Measurements from ENCODE around the gene FXYD5. TPM values are rescaled to one million over a fixed set of nuclear protein-coding genes. Genes with fewer than 3 reads are reported as not detected.
A peak's percentile ranks its signal among the peaks of the same experiment; 100 is the strongest.

Gene FXYD5
- total and polyA plus RNA-seq, 9 of the 15 experiments (the other 6 are each of a cell fraction or from before 2014, with no cell fraction given), result 104 to 537 (median 174) TPM

- WGBS (ENCODE audit: insufficient coverage, low coverage, missing lambda C conversion rate), result 71% methylated on average over 7 of the region's 8 CpGs
- ChIA-PET CTCF (ENCODE audit: low intra/inter-chr PET ratio) (no interaction called here), POLR2A (interaction anchor here (0.7 kb wide), 1 partner anchor 32 kb away, joined by 3 read pairs; no protein-coding TSS in a partner anchor)
- intact Hi-C loops (cut with micrococcal nuclease), result loop anchor here (5.0 kb wide), 3 partner anchors 39 to 56 kb away; partner anchors contain the start of genes FXYD5 and LSR
- H3K27ac ChIP-seq (ENCODE audit: extremely low read depth, low read depth, low read length), result no peak overlapping the region
- no peaks in the 10 kb centered on the region for H3K36me3 ChIP-seq (ENCODE audit: control insufficient read depth, insufficient read depth, low read length)
- no peaks in the 10 kb centered on the region for H3K9me3 ChIP-seq (replicated peaks; ENCODE audit: control insufficient read depth, insufficient read depth, low read depth, low read length)
- no peak overlapping the region for H2AFZ ChIP-seq (ENCODE audit: low read depth, low read length)
- no TSS peak for BruUV-seq (replicated peaks)
- no peak overlapping the region for H3K9ac ChIP-seq (ENCODE audit: insufficient read depth in 1 of 2, low read depth in 2 of 2, low read length in 2 of 2)
- in situ Hi-C loops (cut with MboI), result no loop called here
- H3K4me1 ChIP-seq (replicated peaks in 1 of 2; ENCODE audit: control insufficient read depth in 2 of 2, insufficient read depth in 2 of 2, low read length in 2 of 2), result peaks cover 34 to 37% of the 10 kb centered on the region in 2 experiments
- DNase-seq (ENCODE audit: extremely low read depth in 1 of 4, low spot score in 3 of 4) (no peak), FAIRE-seq (no peak), ATAC-seq (no peak)
- H3K4me3 ChIP-seq, result no peak overlapping the region
- no peaks in the 10 kb centered on the region for H3K79me2 ChIP-seq (ENCODE audit: control insufficient read depth, insufficient read depth, low read length)
- H4K20me1 ChIP-seq (replicated peaks; ENCODE audit: control insufficient read depth, insufficient read depth, low read length), result no peaks in the 10 kb centered on the region
- no peaks in the 10 kb centered on the region for H3K9me1 ChIP-seq (ENCODE audit: control insufficient read depth, insufficient read depth, low read length)
- no peaks in the 10 kb centered on the region for H3K27me3 ChIP-seq (ENCODE audit: control insufficient read depth in 2 of 2, insufficient read depth in 2 of 2, low read length in 2 of 2)
- no peak overlapping the region for H3K4me2 ChIP-seq (ENCODE audit: insufficient read depth, low read length)
- TF ChIP-seq, protein P1, sequence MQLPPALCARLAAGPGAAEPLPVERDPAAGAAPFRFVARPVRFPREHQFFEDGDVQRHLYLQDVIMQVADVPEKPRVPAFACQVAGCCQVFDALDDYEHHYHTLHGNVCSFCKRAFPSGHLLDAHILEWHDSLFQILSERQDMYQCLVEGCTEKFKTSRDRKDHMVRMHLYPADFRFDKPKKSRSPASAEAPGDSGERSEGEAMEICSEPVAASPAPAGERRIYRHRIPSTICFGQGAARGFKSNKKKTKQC (CRISPR knock-in tag; IDR thresholded peaks at IDR 0.05), result no peak
- TF ChIP-seq CEBPB (tag; IDR thresholded peaks at IDR 0.05) (no peak), ZFP1 (CRISPR knock-in tag; IDR thresholded peaks at IDR 0.05) (no peak), TBL1XR1 (IDR thresholded peaks at IDR 0.05; ENCODE audit: low read length in 2 of 2) (no peak), BCOR (IDR thresholded peaks at IDR 0.05) (peak; percentile 62; the same call in 1 of the 2 replicates), RFX7 (CRISPR knock-in tag; IDR thresholded peaks at IDR 0.05) (no peak), KDM1A (IDR thresholded peaks at IDR 0.05) (peak in 1 of 2 experiments; percentile 18; a peak in 1 of 4 replicates), FOXA1 (IDR thresholded peaks at IDR 0.05; ENCODE audit: borderline replicate concordance) (no peak), DNMT1 (IDR thresholded peaks at IDR 0.05) (no peak), CC2D1A (IDR thresholded peaks at IDR 0.05) (no peak), PRMT5 (CRISPR knock-in tag; IDR thresholded peaks at IDR 0.05) (no peak), RCOR1 (IDR thresholded peaks at IDR 0.05; ENCODE audit: borderline replicate concordance in 1 of 2, low read depth in 2 of 2, low read length in 2 of 2) (peak in 1 of 2 experiments; percentile 29; a peak in 1 of 4 replicates), MIER1 (IDR thresholded peaks at IDR 0.05; ENCODE audit: low read depth) (no peak), HDAC2 (IDR thresholded peaks at IDR 0.05) (no peak), MEIS2 (IDR thresholded peaks at IDR 0.05; ENCODE audit: partially characterized antibody) (no peak), RFX5 (IDR thresholded peaks at IDR 0.05; ENCODE audit: low read depth, low read length) (no peak), RBM25 (IDR thresholded peaks at IDR 0.05; ENCODE audit: low read depth, low read length, severe bottlenecking) (peak; percentile 95), ZNF830 (CRISPR knock-in tag; IDR thresholded peaks at IDR 0.05) (no peak), SMARCA5 (IDR thresholded peaks at IDR 0.05) (peak; percentile 80), IRF2 (CRISPR knock-in tag; IDR thresholded peaks at IDR 0.05) (no peak)
- TF ChIP-seq, protein P2, sequence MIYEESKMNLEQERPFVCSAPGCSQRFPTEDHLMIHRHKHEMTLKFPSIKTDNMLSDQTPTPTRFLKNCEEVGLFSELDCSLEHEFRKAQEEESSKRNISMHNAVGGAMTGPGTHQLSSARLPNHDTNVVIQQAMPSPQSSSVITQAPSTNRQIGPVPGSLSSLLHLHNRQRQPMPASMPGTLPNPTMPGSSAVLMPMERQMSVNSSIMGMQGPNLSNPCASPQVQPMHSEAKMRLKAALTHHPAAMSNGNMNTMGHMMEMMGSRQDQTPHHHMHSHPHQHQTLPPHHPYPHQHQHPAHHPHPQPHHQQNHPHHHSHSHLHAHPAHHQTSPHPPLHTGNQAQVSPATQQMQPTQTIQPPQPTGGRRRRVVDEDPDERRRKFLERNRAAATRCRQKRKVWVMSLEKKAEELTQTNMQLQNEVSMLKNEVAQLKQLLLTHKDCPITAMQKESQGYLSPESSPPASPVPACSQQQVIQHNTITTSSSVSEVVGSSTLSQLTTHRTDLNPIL (CRISPR knock-in tag; IDR thresholded peaks at IDR 0.05), result no peak
- TF ChIP-seq, protein P3, sequence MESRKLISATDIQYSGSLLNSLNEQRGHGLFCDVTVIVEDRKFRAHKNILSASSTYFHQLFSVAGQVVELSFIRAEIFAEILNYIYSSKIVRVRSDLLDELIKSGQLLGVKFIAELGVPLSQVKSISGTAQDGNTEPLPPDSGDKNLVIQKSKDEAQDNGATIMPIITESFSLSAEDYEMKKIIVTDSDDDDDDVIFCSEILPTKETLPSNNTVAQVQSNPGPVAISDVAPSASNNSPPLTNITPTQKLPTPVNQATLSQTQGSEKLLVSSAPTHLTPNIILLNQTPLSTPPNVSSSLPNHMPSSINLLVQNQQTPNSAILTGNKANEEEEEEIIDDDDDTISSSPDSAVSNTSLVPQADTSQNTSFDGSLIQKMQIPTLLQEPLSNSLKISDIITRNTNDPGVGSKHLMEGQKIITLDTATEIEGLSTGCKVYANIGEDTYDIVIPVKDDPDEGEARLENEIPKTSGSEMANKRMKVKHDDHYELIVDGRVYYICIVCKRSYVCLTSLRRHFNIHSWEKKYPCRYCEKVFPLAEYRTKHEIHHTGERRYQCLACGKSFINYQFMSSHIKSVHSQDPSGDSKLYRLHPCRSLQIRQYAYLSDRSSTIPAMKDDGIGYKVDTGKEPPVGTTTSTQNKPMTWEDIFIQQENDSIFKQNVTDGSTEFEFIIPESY (CRISPR knock-in tag; IDR thresholded peaks at IDR 0.05), result 0 out of 2 replicates have a peak, but pooled peaks have one; percentile 54
- TF ChIP-seq, protein P4, sequence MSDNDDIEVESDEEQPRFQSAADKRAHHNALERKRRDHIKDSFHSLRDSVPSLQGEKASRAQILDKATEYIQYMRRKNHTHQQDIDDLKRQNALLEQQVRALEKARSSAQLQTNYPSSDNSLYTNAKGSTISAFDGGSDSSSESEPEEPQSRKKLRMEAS (CRISPR knock-in tag; IDR thresholded peaks at IDR 0.05), result no peak
These were observed 53.6 kb downstream of the FXYD5 start for GRCh38 chr19:35208121-35208520.
